Liver (tissue), 9 donors: ENCODE results near the gene PRIMA1. TPM values are rescaled to one million over a fixed set of nuclear protein-coding genes. Genes with fewer than 3 reads are reported as not detected.
"Not testable (repeated sequence)": the region's sequence is repeated elsewhere in the genome, so short reads cannot be mapped to it uniquely, and the experiment has no call there.

Experiments used
- DNase-seq: peaks from one replicate; pipeline ENCODE4 v3.0.0-alpha.2; 2017; ENCODE audit warnings: low spot score
- H3K27ac ChIP-seq, 2 donors: one replicate each; pipeline ENCODE4 v1.7.0; 2013; ENCODE audit warnings: inconsistent platforms in 2 of 2, low read length in 2 of 2, control low read depth in 1 of 2, low read depth in 1 of 2, mild to moderate bottlenecking in 1 of 2
- H3K27me3 ChIP-seq, 4 donors: one replicate each; pipeline versions ENCODE4 v1.6.1 to v1.7.0; 2013; ENCODE audit warnings: low read length in 3 of 4, inconsistent platforms in 1 of 4, mild to moderate bottlenecking in 1 of 4, moderate library complexity in 1 of 4; ENCODE audit not compliant: control insufficient read depth in 4 of 4, insufficient read depth in 4 of 4
- H3K36me3 ChIP-seq, 4 donors: one replicate each; pipeline versions ENCODE4 v1.6.1 to v1.7.0; 2013; ENCODE audit warnings: low read length in 3 of 4, mild to moderate bottlenecking in 3 of 4, low read depth in 1 of 4, moderate library complexity in 1 of 4; ENCODE audit not compliant: control insufficient read depth in 4 of 4, insufficient read depth in 3 of 4
- H3K4me1 ChIP-seq, 4 donors: one replicate each; pipeline versions ENCODE4 v1.6.1 to v1.7.0; 2013; ENCODE audit warnings: low read length in 3 of 4, mild to moderate bottlenecking in 3 of 4, moderate library complexity in 1 of 4; ENCODE audit not compliant: control insufficient read depth in 4 of 4, insufficient read depth in 4 of 4
- H3K4me3 ChIP-seq, 3 donors: one replicate each; pipeline versions ENCODE4 v1.6.1 to v1.7.0; 2013; ENCODE audit warnings: low read length in 3 of 3, control low read depth in 1 of 3, low read depth in 1 of 3, mild to moderate bottlenecking in 1 of 3
- H3K9ac ChIP-seq, 2 donors: one replicate each; pipeline ENCODE4 v1.7.0; 2013; ENCODE audit warnings: low read length in 2 of 2, mild to moderate bottlenecking in 2 of 2, moderate library complexity in 2 of 2, control low read depth in 1 of 2, low read depth in 1 of 2
- H3K9me3 ChIP-seq, 4 donors: one replicate each; pipeline versions ENCODE4 v1.6.1 to v1.7.0; 2013; ENCODE audit warnings: low read length in 3 of 4; ENCODE audit not compliant: control insufficient read depth in 4 of 4
- CTCF ChIP-seq: fragments of 150-350 bp; IDR thresholded peaks from 2 replicates; pipeline ENCODE4 v1.5.1; 2017; ENCODE audit warnings: improper control_type of control experiment, low read depth, low read length; ENCODE audit not compliant: missing input control
- RAD21 ChIP-seq, 2 donors: IDR thresholded peaks; 2 replicates each; pipeline ENCODE4 v1.6.1; 2016; ENCODE audit warnings: antibody characterized with exemption in 2 of 2, mild to moderate bottlenecking in 2 of 2
- SP1 ChIP-seq: IDR thresholded peaks from 2 replicates; pipeline ENCODE4 v1.6.1; 2018; ENCODE audit warnings: antibody characterized with exemption, mild to moderate bottlenecking
- YY1 ChIP-seq: IDR thresholded peaks from 2 replicates; pipeline ENCODE4 v1.6.1; 2016; ENCODE audit warnings: antibody characterized with exemption, mild to moderate bottlenecking
- ZBTB33 ChIP-seq: IDR thresholded peaks from 2 replicates; pipeline ENCODE4 v1.6.1; 2016; ENCODE audit warnings: antibody characterized with exemption
- WGBS: extraction: QIAGEN DNeasy Blood & Tissue Kit; methylation state at CpG from one replicate; pipeline ENCODE4 v1.1.7; 2013; 5-methylcytosine and 5-hydroxymethylcytosine counted together
- polyA plus RNA-seq, 2 donors: library from polyadenylated mRNA; stranded (reverse) in 1 of 2; unstranded in 1 of 2; fragments of 200-250 nt in 1 of 2; fragments of >200 nt in 1 of 2; fragmentation: Nextera tagmentation in 1 of 2; extraction: Ambion mirVana in 1 of 2; gene quantifications; one replicate each; pipeline versions ENCODE4 v1.2.1 to v1.2.3, GENCODE V29; 2013 to 2015
- total RNA-seq, 2 donors: library from RNA; depleted of rRNA; stranded (reverse); fragments of >200 nt; gene quantifications; one replicate each; pipeline ENCODE4 v1.2.3, GENCODE V29; 2014
- donor health status: healthy.
- donor health status: healthy.
- donor health status: healthy.
- donor health status: healthy.
- donor health status: healthy.

Gene PRIMA1
- total and polyA plus RNA-seq, 4 donors = 0.08 to 0.38 (median 0.13) TPM; not detected in 1

GRCh38 chr14:93811020-93811419 lies 22.7 kb upstream of the PRIMA1 start:
- peaks cover 0 to 3% (median 0%) of the 10 kb centered on the region in 4 donors for H3K27me3 ChIP-seq
- H3K27ac ChIP-seq = no peak overlapping the region
- no peaks in the 10 kb centered on the region for H3K4me1 ChIP-seq
- H3K9ac ChIP-seq = no peak overlapping the region
- DNase-seq = no peak
- no peaks in the 10 kb centered on the region for H3K36me3 ChIP-seq
- H3K9me3 ChIP-seq = peaks cover 2 to 11% (median 11%) of the 10 kb centered on the region in 4 donors
- WGBS = 87% methylated on average over 1 of the region's 1 CpG
- H3K4me3 ChIP-seq = no peak overlapping the region
- TF ChIP-seq SP1 (no peak), CTCF (no peak)

GRCh38 chr14:93809491-93810420 lies 21.5 kb upstream of the PRIMA1 start:
- H3K4me1 ChIP-seq, H3K27me3 ChIP-seq, H3K36me3 ChIP-seq, H3K9ac ChIP-seq, H3K27ac ChIP-seq, DNase-seq, H3K4me3 ChIP-seq: not testable (repeated sequence)
- peaks cover 2 to 11% (median 9%) of the 10 kb centered on the region in 4 donors for H3K9me3 ChIP-seq
- WGBS = 71% methylated on average over 6 of the region's 6 CpGs

GRCh38 chr14:93804654-93805053 lies 16.4 kb upstream of the PRIMA1 start:
- TF ChIP-seq ZBTB33 = no peak
- TF ChIP-seq SP1 = no peak
- no peak for TF ChIP-seq RAD21 (IDR thresholded peaks at IDR 0.05)
- TF ChIP-seq YY1 = no peak
- Histone ChIP-seq H3K4me1 (no peaks in the 10 kb centered on the region), H3K36me3 (no peaks in the 10 kb centered on the region), H3K9ac (no peak overlapping the region), H3K4me3 (no peak overlapping the region), H3K27ac (no peak overlapping the region), H3K9me3 (no peaks in the 10 kb centered on the region), H3K27me3 (no peaks in the 10 kb centered on the region)
- no peak for DNase-seq
- WGBS = 58% methylated on average over 9 of the region's 9 CpGs
